Cardiac muscle cell (in vitro differentiated cells and primary cell): ENCODE results near the gene SMAD3. TPM values are rescaled to one million over a fixed set of nuclear protein-coding genes. Genes with fewer than 3 reads are reported as not detected.

Experiments used
- DNase-seq, 2 donors: peaks; one replicate each; pipeline versions ENCODE4 v3.0.0 to v3.0.0-alpha.2; 2010 to 2017; ENCODE audit warnings: low read depth in 1 of 2, low spot score in 1 of 2
- H3K27ac ChIP-seq: fragments of 200-600 bp; sonication (generic); 2 replicates; pipeline ENCODE4 v1.5.1; 2016
- H3K27me3 ChIP-seq: fragments of 200-600 bp; sonication (generic); 2 replicates; pipeline ENCODE4 v1.6.0; 2016; ENCODE audit warnings: control low read depth
- H3K36me3 ChIP-seq: fragments of 200-600 bp; sonication (generic); 2 replicates; pipeline ENCODE4 v1.5.1; 2016; ENCODE audit warnings: control low read depth
- H3K4me1 ChIP-seq: fragments of 200-600 bp; sonication (generic); 2 replicates; pipeline ENCODE4 v1.8.1; 2017; ENCODE audit warnings: low read depth, mild to moderate bottlenecking, mixed run types
- H3K4me3 ChIP-seq: fragments of 200-600 bp; sonication (generic); 2 replicates; pipeline ENCODE4 v1.5.1; 2016; ENCODE audit warnings: mild to moderate bottlenecking
- H3K9me3 ChIP-seq: fragments of 200-600 bp; sonication (generic); 2 replicates; pipeline ENCODE4 v1.5.1; 2017; ENCODE audit warnings: low read depth, mild to moderate bottlenecking, control low read depth
- polyA plus RNA-seq: library from polyadenylated mRNA; unstranded; fragments of >200 nt; fragmentation: Nextera tagmentation; extraction: Ambion mirVana; gene quantifications from 2 replicates; pipeline ENCODE4 v1.2.1, GENCODE V29; 2016
- total RNA-seq: library from RNA; depleted of rRNA; stranded (reverse); fragments of >200 nt; gene quantifications from 2 replicates; pipeline ENCODE4 v1.2.3, GENCODE V29; 2016
- TF ChIP-seq, protein P1 (sequence below): IDR thresholded peaks from 2 replicates; pipeline ENCODE4 v1.5.1; 2012; ENCODE audit warnings: low read depth, mild to moderate bottlenecking, low read length

SMAD3 gene
- total and polyA plus RNA-seq, 2 experiments from 2014 or later, result 16.3 to 29.2 TPM

DNA sequence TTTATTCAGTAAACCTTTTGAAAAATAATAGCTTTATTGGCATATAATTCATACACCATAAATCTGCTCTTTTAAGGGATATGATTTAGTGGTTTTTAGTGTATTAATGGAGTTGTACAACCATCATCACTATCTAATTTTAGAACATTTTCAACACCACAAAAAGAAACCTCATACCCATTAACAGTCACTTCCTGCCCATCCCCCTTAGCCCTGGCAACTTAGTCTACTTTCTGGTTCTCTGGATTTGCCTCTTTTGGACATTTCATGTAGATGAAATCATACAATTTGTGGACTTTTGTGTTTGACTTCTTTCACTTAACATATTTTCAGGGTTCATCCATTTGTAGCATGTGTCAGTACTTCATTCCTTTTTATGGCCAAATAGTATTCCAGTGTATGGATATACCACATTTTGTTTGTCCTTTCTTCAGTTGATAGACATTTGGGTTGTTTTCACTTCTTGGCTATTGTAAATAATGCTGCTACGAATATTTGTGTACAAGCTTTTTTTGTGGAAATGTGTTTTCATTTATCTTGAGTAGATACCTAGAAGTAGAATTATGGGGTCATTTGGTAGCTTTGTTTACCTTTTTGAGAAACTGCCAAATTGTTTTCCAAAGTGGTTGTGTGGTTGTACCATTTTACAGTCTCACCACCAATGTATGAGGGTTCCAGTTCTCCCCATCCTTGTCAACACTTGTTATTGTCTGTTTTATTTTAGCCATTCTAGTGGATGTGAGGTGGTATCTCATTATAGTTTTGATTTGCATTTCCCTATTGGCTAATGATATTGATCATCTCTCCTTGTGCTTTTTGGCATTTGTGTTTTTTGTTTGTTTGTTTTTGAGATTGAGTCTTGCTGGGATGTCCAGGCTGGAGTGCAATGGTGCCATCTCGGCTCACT, 45.8 kb downstream of the SMAD3 start:
- DNase-seq, result no peak
- H3K27me3 ChIP-seq, result no peaks in the 10 kb centered on the region
- no peak overlapping the region for H3K27ac ChIP-seq
- H3K4me1 ChIP-seq, result peaks cover 6% of the 10 kb centered on the region
- H3K9me3 ChIP-seq, result no peaks in the 10 kb centered on the region
- H3K4me3 ChIP-seq, result no peak overlapping the region
- H3K36me3 ChIP-seq, result no peaks in the 10 kb centered on the region
- TF ChIP-seq, protein P1, sequence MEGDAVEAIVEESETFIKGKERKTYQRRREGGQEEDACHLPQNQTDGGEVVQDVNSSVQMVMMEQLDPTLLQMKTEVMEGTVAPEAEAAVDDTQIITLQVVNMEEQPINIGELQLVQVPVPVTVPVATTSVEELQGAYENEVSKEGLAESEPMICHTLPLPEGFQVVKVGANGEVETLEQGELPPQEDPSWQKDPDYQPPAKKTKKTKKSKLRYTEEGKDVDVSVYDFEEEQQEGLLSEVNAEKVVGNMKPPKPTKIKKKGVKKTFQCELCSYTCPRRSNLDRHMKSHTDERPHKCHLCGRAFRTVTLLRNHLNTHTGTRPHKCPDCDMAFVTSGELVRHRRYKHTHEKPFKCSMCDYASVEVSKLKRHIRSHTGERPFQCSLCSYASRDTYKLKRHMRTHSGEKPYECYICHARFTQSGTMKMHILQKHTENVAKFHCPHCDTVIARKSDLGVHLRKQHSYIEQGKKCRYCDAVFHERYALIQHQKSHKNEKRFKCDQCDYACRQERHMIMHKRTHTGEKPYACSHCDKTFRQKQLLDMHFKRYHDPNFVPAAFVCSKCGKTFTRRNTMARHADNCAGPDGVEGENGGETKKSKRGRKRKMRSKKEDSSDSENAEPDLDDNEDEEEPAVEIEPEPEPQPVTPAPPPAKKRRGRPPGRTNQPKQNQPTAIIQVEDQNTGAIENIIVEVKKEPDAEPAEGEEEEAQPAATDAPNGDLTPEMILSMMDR, result no peak

DNA sequence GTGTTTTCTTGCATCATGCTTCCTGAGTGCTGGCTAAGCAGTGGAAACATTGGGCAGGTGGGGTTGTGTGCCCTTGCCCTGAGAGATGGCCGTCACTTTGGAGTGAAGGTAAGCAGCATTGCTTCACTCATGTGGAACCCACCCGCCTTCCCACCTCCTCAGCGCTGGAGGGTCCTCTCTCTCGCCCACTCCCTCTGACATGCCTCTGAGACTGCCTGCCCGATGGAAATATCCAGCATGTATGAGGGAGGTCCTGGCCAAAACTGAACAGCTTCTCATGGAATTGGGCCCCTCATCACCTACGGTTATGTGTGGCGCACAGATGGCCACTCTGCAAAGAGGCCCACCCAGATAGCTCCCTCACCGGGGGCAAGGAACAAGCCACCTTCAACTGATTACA, 48.6 kb downstream of the SMAD3 start:
- DNase-seq, result no peak
- H3K4me3 ChIP-seq, result no peak overlapping the region
- no peaks in the 10 kb centered on the region for H3K9me3 ChIP-seq
- no peaks in the 10 kb centered on the region for H3K36me3 ChIP-seq
- H3K4me1 ChIP-seq, result peaks cover 10% of the 10 kb centered on the region
- TF ChIP-seq, protein P1, result no peak
- no peaks in the 10 kb centered on the region for H3K27me3 ChIP-seq
- no peak overlapping the region for H3K27ac ChIP-seq

DNA sequence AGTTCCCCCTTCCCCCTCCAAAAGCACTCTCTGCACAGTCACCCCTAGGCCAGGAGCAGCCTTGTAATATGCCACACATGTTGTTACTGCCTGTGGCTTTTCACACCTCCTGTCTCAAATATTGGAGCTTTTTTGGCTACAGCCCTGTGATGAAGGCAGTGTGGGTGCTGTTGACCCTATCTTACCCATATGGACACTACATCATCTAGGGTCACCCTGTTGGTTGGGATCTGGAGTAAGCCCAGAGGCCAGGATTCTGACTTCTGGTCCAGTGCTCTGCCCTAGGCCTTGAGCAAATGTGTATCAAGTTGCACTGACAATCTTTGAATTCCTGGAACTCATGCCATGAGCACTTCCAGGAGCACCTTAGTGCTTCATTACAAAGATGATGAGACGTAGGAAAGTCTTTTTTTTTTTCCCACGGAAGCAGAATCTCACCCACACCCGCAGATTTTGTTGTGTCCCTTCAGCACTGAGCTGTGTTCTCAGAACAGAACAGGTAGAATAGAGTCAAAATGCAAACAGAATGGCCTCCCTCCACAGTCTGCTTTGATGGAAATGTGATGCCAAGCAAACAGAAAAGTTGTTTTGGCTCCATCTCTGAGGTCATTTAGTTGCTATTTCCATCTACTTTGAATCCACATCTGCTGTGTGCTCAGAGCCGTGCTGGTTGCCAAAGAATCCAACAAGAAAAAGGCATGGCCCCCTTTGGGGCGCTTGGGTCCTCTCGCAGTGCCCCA, 49.6 kb downstream of the SMAD3 start:
- no peak for DNase-seq
- H3K36me3 ChIP-seq, result no peaks in the 10 kb centered on the region
- H3K27me3 ChIP-seq, result no peaks in the 10 kb centered on the region
- H3K4me1 ChIP-seq, result peaks cover 6% of the 10 kb centered on the region
- no peak overlapping the region for H3K4me3 ChIP-seq
- no peak overlapping the region for H3K27ac ChIP-seq
- TF ChIP-seq, protein P1, result no peak
- no peaks in the 10 kb centered on the region for H3K9me3 ChIP-seq

DNA sequence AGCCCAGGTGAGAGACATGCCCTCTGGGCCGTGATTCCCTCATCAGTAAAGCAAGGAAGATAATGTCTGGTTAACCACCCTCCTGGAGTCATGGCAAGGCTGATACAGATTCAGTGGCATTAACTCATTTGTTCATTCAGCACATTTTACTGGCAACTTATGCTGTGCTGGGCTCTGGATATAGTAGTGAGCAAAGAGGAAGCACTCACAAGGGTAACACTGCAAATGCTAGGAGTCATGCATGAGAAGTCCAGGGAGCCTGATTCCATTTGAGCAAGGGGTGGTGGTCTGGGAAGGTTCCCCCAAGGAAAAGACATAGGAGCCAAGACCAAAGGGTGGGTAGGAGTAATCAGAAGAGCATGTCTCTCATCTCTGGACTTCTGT, 50.2 kb downstream of the SMAD3 start:
- no peaks in the 10 kb centered on the region for H3K9me3 ChIP-seq
- no peaks in the 10 kb centered on the region for H3K27me3 ChIP-seq
- H3K27ac ChIP-seq, result no peak overlapping the region
- TF ChIP-seq, protein P1, result no peak
- no peaks in the 10 kb centered on the region for H3K36me3 ChIP-seq
- H3K4me1 ChIP-seq, result peaks cover 6% of the 10 kb centered on the region
- DNase-seq, result no peak
- H3K4me3 ChIP-seq, result no peak overlapping the region

DNA sequence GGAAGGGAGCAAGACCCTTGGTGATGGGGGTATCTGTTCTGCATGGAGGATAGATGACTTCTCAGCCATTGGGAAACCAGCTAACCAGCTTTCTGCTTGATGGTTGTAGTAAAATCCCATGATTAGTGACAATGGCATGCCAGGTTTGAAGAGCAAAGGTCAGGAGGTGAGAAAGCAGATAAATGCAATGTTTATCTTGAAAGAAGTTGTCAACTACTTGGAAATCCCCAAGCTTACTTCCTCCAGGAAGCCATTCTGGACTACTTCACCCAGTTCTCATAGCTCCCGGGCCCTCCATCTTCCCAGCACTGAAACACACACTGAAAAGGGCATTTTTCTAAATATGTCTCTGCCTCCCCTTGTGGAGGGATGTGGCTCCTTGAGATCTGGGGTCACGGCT, 51.3 kb downstream of the SMAD3 start:
- TF ChIP-seq, protein P1, result no peak
- Histone ChIP-seq H3K9me3 (no peaks in the 10 kb centered on the region), H3K27me3 (no peaks in the 10 kb centered on the region), H3K27ac (no peak overlapping the region), H3K36me3 (no peaks in the 10 kb centered on the region), H3K4me1 (peaks cover 6% of the 10 kb centered on the region), H3K4me3 (no peak overlapping the region)
- DNase-seq, result no peak
